ENCODE results near the gene CFAP299. TPM values are rescaled to one million over a fixed set of nuclear protein-coding genes. Genes with fewer than 3 reads are reported as not detected.

The CFAP299 gene
- total and polyA plus RNA-seq, 2 experiments from 2014 or later, result not detected

DNA sequence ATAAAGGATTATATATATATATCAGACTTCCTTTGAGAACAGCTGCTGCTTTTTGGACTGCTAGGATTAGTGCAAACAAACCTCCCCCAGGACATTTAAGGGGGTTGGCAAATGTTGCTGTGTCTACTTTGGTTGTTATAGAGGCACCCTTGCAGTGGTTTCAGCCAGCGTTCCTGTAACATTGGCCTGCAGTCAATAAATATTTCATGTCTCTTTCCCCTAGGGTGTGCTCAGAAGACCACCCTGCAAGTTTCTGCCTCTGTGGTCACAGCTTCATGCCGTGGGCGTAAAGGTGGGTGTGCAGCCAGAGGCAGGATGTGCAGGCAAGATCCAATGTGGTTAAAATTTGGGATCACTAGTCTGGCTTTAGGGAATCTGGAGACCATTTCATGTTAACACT, 40.2 kb upstream of the CFAP299 start:
- no peaks in the 10 kb centered on the region for H3K4me1 ChIP-seq (ENCODE audit: insufficient read depth)
- no peak overlapping the region for H3K27ac ChIP-seq
- DNase-seq (ENCODE audit: low spot score), result no peak
- H3K9me3 ChIP-seq (ENCODE audit: low read depth), result no peaks in the 10 kb centered on the region
- H4K20me1 ChIP-seq (ENCODE audit: insufficient read depth, poor library complexity, severe bottlenecking), result no peaks in the 10 kb centered on the region
- 65% methylated on average over 3 of the region's 3 CpGs for WGBS (ENCODE audit: low lambda C conversion rate, missing lambda C conversion rate)
- no peaks in the 10 kb centered on the region for H3K79me2 ChIP-seq
- H3K9me2 ChIP-seq (replicated peaks; ENCODE audit: insufficient read depth), result no peaks in the 10 kb centered on the region
- H3K4me2 ChIP-seq, result no peak overlapping the region
- no peak overlapping the region for H2AFZ ChIP-seq
- H3K36me3 ChIP-seq (replicated peaks; ENCODE audit: insufficient read depth, low read depth), result no peaks in the 10 kb centered on the region
- H3K4me3 ChIP-seq, result no peak overlapping the region
- H3K27me3 ChIP-seq, result no peaks in the 10 kb centered on the region
- TF ChIP-seq EZH2 (IDR thresholded peaks at IDR 0.05; ENCODE audit: borderline replicate concordance), result no peak
- no peak for TF ChIP-seq EZH2phosphoT487 (IDR thresholded peaks at IDR 0.05; ENCODE audit: low read depth, severe bottlenecking, unreplicated experiment)
- TF ChIP-seq CTCF (IDR thresholded peaks at IDR 0.05; ENCODE audit: poor library complexity), result no peak

- no peak overlapping the region for H3K4me2 ChIP-seq
- 92% methylated on average over 5 of the region's 5 CpGs for WGBS (ENCODE audit: low lambda C conversion rate, missing lambda C conversion rate)
- no peak for DNase-seq (ENCODE audit: low spot score)
- TF ChIP-seq CTCF (IDR thresholded peaks at IDR 0.05; ENCODE audit: poor library complexity) (no peak), EZH2 (IDR thresholded peaks at IDR 0.05; ENCODE audit: borderline replicate concordance) (no peak), EZH2phosphoT487 (IDR thresholded peaks at IDR 0.05; ENCODE audit: low read depth, severe bottlenecking, unreplicated experiment) (no peak)
- no peaks in the 10 kb centered on the region for H3K27me3 ChIP-seq
- no peaks in the 10 kb centered on the region for H3K9me3 ChIP-seq (ENCODE audit: low read depth)
- H3K4me1 ChIP-seq (ENCODE audit: insufficient read depth), result no peaks in the 10 kb centered on the region
- no peak overlapping the region for H3K4me3 ChIP-seq
- no peak overlapping the region for H2AFZ ChIP-seq
- H4K20me1 ChIP-seq (ENCODE audit: insufficient read depth, poor library complexity, severe bottlenecking), result no peaks in the 10 kb centered on the region
- H3K36me3 ChIP-seq (replicated peaks; ENCODE audit: insufficient read depth, low read depth), result no peaks in the 10 kb centered on the region
- H3K9me2 ChIP-seq (replicated peaks; ENCODE audit: insufficient read depth), result no peaks in the 10 kb centered on the region
- H3K27ac ChIP-seq, result no peak overlapping the region
- no peaks in the 10 kb centered on the region for H3K79me2 ChIP-seq
These were observed 39.7 kb upstream of the CFAP299 start for GRCh38 chr4:80295826-80296225.

GRCh38 chr4:80301884-80302283, 33.6 kb upstream of the CFAP299 start:
- Histone ChIP-seq H3K4me1 (ENCODE audit: insufficient read depth) (no peaks in the 10 kb centered on the region), H3K9me3 (ENCODE audit: low read depth) (no peaks in the 10 kb centered on the region), H3K27ac (no peak overlapping the region), H4K20me1 (ENCODE audit: insufficient read depth, poor library complexity, severe bottlenecking) (no peaks in the 10 kb centered on the region), H3K4me3 (no peak overlapping the region), H3K4me2 (no peak overlapping the region), H3K36me3 (replicated peaks; ENCODE audit: insufficient read depth, low read depth) (no peaks in the 10 kb centered on the region), H2AFZ (no peak overlapping the region), H3K27me3 (no peaks in the 10 kb centered on the region), H3K9me2 (replicated peaks; ENCODE audit: insufficient read depth) (no peaks in the 10 kb centered on the region), H3K79me2 (no peaks in the 10 kb centered on the region)
- DNase-seq (ENCODE audit: low spot score), result no peak
- TF ChIP-seq EZH2phosphoT487 (IDR thresholded peaks at IDR 0.05; ENCODE audit: low read depth, severe bottlenecking, unreplicated experiment) (no peak), EZH2 (IDR thresholded peaks at IDR 0.05; ENCODE audit: borderline replicate concordance) (no peak), CTCF (IDR thresholded peaks at IDR 0.05; ENCODE audit: poor library complexity) (no peak)
- WGBS (ENCODE audit: low lambda C conversion rate, missing lambda C conversion rate), result 64% methylated on average over 4 of the region's 4 CpGs
